ENCODE measurements around the gene MARK3. TPM values are rescaled to one million over a fixed set of nuclear protein-coding genes. Genes with fewer than 3 reads are reported as not detected.

MARK3 gene
- total and polyA plus RNA-seq, 2 of the 4 experiments (the other 2 are of a cell fraction) = 78.5 to 80.5 TPM

GRCh38 chr14:103496776-103497175, 111.6 kb downstream of the MARK3 start:
- BruUV-seq (replicated peaks) = no TSS peak
- no CpG with 5 or more reads among the region's 1 CpG for WGBS, 2 experiments (ENCODE audit: extremely low coverage in 2 of 2, insufficient read length in 1 of 2)
- Histone ChIP-seq H2BK5ac (ENCODE audit: low read depth, low read length, poor library complexity, severe bottlenecking) (no peak overlapping the region), H3K18ac (ENCODE audit: low read depth, low read length) (no peak overlapping the region), H3K56ac (ENCODE audit: extremely low read depth, insufficient read depth, low read length) (no peak overlapping the region), H4K5ac (ENCODE audit: low read depth, low read length) (no peak overlapping the region), H2AK5ac (ENCODE audit: low read depth, low read length) (no peak overlapping the region), H3K79me1 (ENCODE audit: low read depth in 1 of 2, low read length in 2 of 2) (peaks cover 20 to 54% of the 10 kb centered on the region in 2 experiments), H2BK15ac (ENCODE audit: low read depth, low read length) (no peak overlapping the region), H3K9me1 (ENCODE audit: insufficient read depth, low read length) (peaks cover 2% of the 10 kb centered on the region; the same call in 1 of the 2 replicates), H4K8ac (ENCODE audit: low read depth in 2 of 2, low read length in 2 of 2) (no peak overlapping the region), H4K91ac (ENCODE audit: insufficient read depth, low read depth, low read length) (no peak overlapping the region), H3K36me3 (ENCODE audit: control insufficient read depth, insufficient read depth, low read length) (peaks cover 52% of the 10 kb centered on the region), H2BK20ac (ENCODE audit: low read depth, low read length) (no peak overlapping the region), H2AK9ac (replicated peaks; ENCODE audit: low read depth, low read length, poor library complexity) (no peak overlapping the region), H3K14ac (replicated peaks; ENCODE audit: low read depth, low read length) (no peak overlapping the region), H3K4me3 (ENCODE audit: insufficient read depth, low read depth, low read length) (no peak overlapping the region), H3K27ac (ENCODE audit: insufficient read depth, low read length) (no peak overlapping the region), H3K4ac (ENCODE audit: low read depth, low read length) (no peak overlapping the region), H3K4me1 (ENCODE audit: control insufficient read depth, insufficient read depth, low read length) (no peaks in the 10 kb centered on the region; the same call in 1 of the 2 replicates), H3K23ac (ENCODE audit: low read depth, low read length) (no peak overlapping the region), H2BK120ac (ENCODE audit: low read depth, low read length) (no peak overlapping the region), H2AFZ (replicated peaks; ENCODE audit: low read length, poor library complexity) (no peak overlapping the region), H3K27me3 (ENCODE audit: control insufficient read depth, insufficient read depth, low read length) (no peaks in the 10 kb centered on the region), H4K20me1 (ENCODE audit: insufficient read depth, low read length) (peaks cover 25% of the 10 kb centered on the region), H3K4me2 (ENCODE audit: low read depth, low read length) (no peak overlapping the region), H3K9me3 (ENCODE audit: control insufficient read depth, insufficient read depth, low read length) (no peaks in the 10 kb centered on the region), H3K9ac (ENCODE audit: low read depth, low read length) (no peak overlapping the region)
- CTCF ChIA-PET = no interaction called here
- DNase-seq (peak; percentile 33), ATAC-seq (ENCODE audit: low read depth) (no peak)
- in situ Hi-C loops (cut with MboI; ENCODE audit: low sequenced_read_pairs) (no loop called here), dilution Hi-C loops (cut with HindIII; ENCODE audit: low sequenced_read_pairs, unreplicated experiment) (no loop called here), intact Hi-C loops (cut with micrococcal nuclease) (no loop called here)
- POLR2A ChIA-PET (ENCODE audit: unreplicated experiment) = no interaction called here
- TF ChIP-seq, protein P1, sequence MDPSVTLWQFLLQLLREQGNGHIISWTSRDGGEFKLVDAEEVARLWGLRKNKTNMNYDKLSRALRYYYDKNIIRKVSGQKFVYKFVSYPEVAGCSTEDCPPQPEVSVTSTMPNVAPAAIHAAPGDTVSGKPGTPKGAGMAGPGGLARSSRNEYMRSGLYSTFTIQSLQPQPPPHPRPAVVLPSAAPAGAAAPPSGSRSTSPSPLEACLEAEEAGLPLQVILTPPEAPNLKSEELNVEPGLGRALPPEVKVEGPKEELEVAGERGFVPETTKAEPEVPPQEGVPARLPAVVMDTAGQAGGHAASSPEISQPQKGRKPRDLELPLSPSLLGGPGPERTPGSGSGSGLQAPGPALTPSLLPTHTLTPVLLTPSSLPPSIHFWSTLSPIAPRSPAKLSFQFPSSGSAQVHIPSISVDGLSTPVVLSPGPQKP (IDR thresholded peaks at IDR 0.05; ENCODE audit: borderline replicate concordance, low read depth, low read length) = no peak
- TF ChIP-seq CEBPB (IDR thresholded peaks at IDR 0.05; ENCODE audit: low read depth, low read length) = peak; percentile 60

All from IMR-90 (cell line).